Activated CD8-positive, alpha-beta T cell treated with anti-CD3 and anti-CD28 coated beads, Interleukin-2, amount 10 ng/mL, durations not matched to agents 7 days and 5 days (primary cell): ENCODE data around the gene VOPP1. TPM values are rescaled to one million over a fixed set of nuclear protein-coding genes. Genes with fewer than 3 reads are reported as not detected.
A peak's percentile ranks its signal among the peaks of the same experiment; 100 is the strongest.

ENCODE experiments used
- ATAC-seq: fragments of 150-1000 bp; cut with Tn5 transposase; one replicate; pipeline ENCODE4 v1.10.0; 2021; ENCODE audit warnings: moderate library complexity
- CTCF ChIA-PET: fragments of 350-600 bp; sonication (Branson Sonifier 250); formaldehyde crosslinking; loops from one replicate; lab custom pipeline; 2021; ENCODE audit warnings: antibody characterized with exemption; lab: Charles Lee
- POLR2A ChIA-PET: fragments of 350-600 bp; sonication (Branson Sonifier 250); formaldehyde crosslinking; loops from one replicate; lab custom pipeline; 2021; ENCODE audit warnings: antibody characterized with exemption; lab: Charles Lee
- DNase-seq: peaks from one replicate; pipeline ENCODE4 v3.0.0-alpha.2; 2020
- H3K27ac Mint-ChIP-seq: one replicate; pipeline ENCODE4 v1.8.0; 2021; ENCODE audit warnings: mild to moderate bottlenecking, mixed read lengths
- H3K27me3 Mint-ChIP-seq: one replicate; pipeline ENCODE4 v1.8.0; 2021; ENCODE audit warnings: low read depth, mixed read lengths
- H3K36me3 Mint-ChIP-seq: one replicate; pipeline ENCODE4 v1.8.0; 2021; ENCODE audit warnings: low read depth, mixed read lengths
- H3K4me1 Mint-ChIP-seq: one replicate; pipeline ENCODE4 v1.8.0; 2021; ENCODE audit warnings: low read depth, mixed read lengths
- H3K4me3 Mint-ChIP-seq: one replicate; pipeline ENCODE4 v1.8.0; 2021; ENCODE audit warnings: mild to moderate bottlenecking, mixed read lengths
- H3K9me3 Mint-ChIP-seq: one replicate; pipeline ENCODE4 v1.8.0; 2022; ENCODE audit warnings: mixed read lengths; ENCODE audit not compliant: insufficient read depth
- total RNA-seq, 2 experiments: library from RNA; stranded (reverse); gene quantifications; one replicate each; pipeline ENCODE4 v1.2.3, GENCODE V29; 2021

VOPP1 gene
- total RNA-seq, 2 experiments from 2014 or later = 44.5 to 45.3 TPM

DNA sequence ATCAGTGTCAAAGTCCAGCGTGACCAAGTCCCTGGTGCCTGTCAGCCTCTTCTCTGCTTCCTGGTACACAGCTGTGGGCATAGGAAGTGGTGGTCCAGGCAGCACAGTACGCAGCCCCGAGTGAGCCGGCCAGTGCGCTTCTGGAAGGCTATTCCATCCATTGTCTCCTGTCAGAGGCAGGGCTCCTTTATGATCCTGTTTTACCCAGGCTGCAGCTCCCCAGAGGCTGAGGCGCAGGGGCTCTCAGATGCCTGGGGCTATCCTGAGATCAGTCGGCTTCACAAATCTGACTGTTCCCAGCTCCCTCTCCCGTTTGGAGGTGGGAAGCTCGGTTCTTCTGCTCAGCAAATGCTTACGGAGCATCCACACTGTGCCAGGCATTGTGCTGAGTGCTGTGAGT is 136.8 kb downstream of the VOPP1 start:
- H3K27me3 Mint-ChIP-seq = no peaks in the 10 kb centered on the region
- H3K4me1 Mint-ChIP-seq = peaks cover 5% of the 10 kb centered on the region
- DNase-seq = no peak
- ChIA-PET POLR2A (no interaction called here), CTCF (no interaction called here)
- H3K36me3 Mint-ChIP-seq = no peaks in the 10 kb centered on the region
- no peak overlapping the region for H3K27ac Mint-ChIP-seq
- ATAC-seq = no peak
- no peaks in the 10 kb centered on the region for H3K9me3 Mint-ChIP-seq
- no peak overlapping the region for H3K4me3 Mint-ChIP-seq

- Mint-ChIP-seq H3K27me3 (no peaks in the 10 kb centered on the region), H3K9me3 (no peaks in the 10 kb centered on the region), H3K4me3 (no peak overlapping the region), H3K36me3 (no peaks in the 10 kb centered on the region), H3K4me1 (peaks cover 2% of the 10 kb centered on the region), H3K27ac (no peak overlapping the region)
- CTCF ChIA-PET = interaction anchor here (0.6 to 3.6 kb wide), 9 partner anchors 9 to 208 kb away, joined by 3 to 26 read pairs (median 3); no protein-coding TSS in a partner anchor
- DNase-seq (peak; percentile 34), ATAC-seq (no peak)
- POLR2A ChIA-PET = no interaction called here
Measured at GRCh38 chr7:55432939-55433784, 139.1 kb downstream of the VOPP1 start.

- Mint-ChIP-seq H3K36me3 (no peaks in the 10 kb centered on the region), H3K4me3 (no peak overlapping the region), H3K27ac (no peak overlapping the region), H3K4me1 (peaks cover 2% of the 10 kb centered on the region), H3K9me3 (no peaks in the 10 kb centered on the region), H3K27me3 (no peaks in the 10 kb centered on the region)
- POLR2A ChIA-PET = no interaction called here
- DNase-seq (no peak), ATAC-seq (no peak)
- CTCF ChIA-PET = interaction anchor here (0.9 to 3.6 kb wide), 7 partner anchors 20 to 164 kb away, joined by 3 to 26 read pairs (median 3); no protein-coding TSS in a partner anchor
Measured at GRCh38 chr7:55432506-55432905, 139.8 kb downstream of the VOPP1 start.

- H3K4me3 Mint-ChIP-seq = no peak overlapping the region
- ATAC-seq (no peak), DNase-seq (no peak)
- peaks cover 2% of the 10 kb centered on the region for H3K4me1 Mint-ChIP-seq
- no peak overlapping the region for H3K27ac Mint-ChIP-seq
- H3K36me3 Mint-ChIP-seq = no peaks in the 10 kb centered on the region
- H3K9me3 Mint-ChIP-seq = no peaks in the 10 kb centered on the region
- no peaks in the 10 kb centered on the region for H3K27me3 Mint-ChIP-seq
- ChIA-PET CTCF (interaction anchor here (0.8 to 3.6 kb wide), 5 partner anchors 21 to 165 kb away, joined by 3 to 26 read pairs (median 4); no protein-coding TSS in a partner anchor), POLR2A (no interaction called here)
Measured at GRCh38 chr7:55431898-55432297, 140.4 kb downstream of the VOPP1 start.

DNA sequence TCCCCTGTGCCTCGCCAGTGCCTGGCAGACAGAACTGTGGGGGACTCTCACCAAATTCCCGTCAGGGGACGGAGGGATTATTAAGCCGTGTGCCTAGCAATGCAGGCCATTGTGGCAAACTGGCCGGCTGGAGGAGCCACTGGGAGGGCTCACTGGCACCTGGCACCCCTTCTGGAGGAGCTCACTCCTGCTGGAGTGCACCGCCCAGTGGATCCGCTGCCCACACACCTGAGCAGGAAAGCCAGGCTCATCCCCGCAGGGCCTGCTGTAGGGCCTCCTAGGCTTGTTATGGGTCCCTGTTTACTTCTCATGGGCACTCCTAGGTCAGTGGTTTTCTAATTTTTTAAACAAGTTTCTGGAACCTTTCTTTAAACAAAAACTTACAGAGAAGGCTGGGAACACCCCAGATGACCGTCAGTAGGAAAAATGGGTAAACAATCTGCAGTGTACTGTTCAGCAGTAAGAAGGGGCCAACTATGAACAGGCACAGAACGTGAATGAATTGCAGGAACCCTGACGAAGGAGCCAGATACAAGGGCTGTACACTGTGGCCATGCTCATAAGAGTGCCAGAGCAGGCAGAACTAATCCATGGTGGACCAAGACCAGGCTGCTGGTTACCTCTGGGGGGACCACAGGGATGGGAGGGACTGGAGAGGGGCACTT is 142.3 kb downstream of the VOPP1 start:
- Mint-ChIP-seq H3K36me3 (peaks cover 5% of the 10 kb centered on the region), H3K27ac (no peak overlapping the region), H3K4me3 (no peak overlapping the region), H3K9me3 (no peaks in the 10 kb centered on the region), H3K4me1 (peaks cover 2% of the 10 kb centered on the region), H3K27me3 (no peaks in the 10 kb centered on the region)
- CTCF ChIA-PET = interaction anchor here (1.6 kb wide), 1 partner anchor 15 kb away, joined by 4 read pairs; no protein-coding TSS in a partner anchor
- POLR2A ChIA-PET = no interaction called here
- ATAC-seq (no peak), DNase-seq (no peak)

GRCh38 chr7:55427800-55428199 is 144.5 kb downstream of the VOPP1 start:
- CTCF ChIA-PET = interaction anchor here (1.8 kb wide), 1 partner anchor 12 kb away, joined by 8 read pairs; no protein-coding TSS in a partner anchor

DNA sequence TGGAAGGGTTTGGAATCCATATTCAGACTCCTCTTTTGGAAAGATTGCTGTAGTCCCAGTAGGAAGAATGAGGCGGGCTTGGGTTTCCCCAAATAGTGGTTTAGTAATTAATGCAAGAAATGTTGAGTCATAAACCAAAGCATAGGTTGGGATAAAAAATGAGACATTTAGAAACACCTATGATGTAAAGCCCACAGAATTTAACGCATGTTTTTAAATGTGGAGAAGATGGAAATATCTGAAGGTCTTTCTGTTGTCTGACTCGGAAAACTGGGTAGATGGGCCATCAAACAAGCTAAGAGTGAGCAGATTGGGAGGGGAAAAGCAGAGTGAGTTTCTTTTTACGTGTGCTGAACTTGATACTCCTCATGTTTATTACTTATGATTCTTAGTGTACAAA is 145.0 kb downstream of the VOPP1 start:
- Mint-ChIP-seq H3K4me1 (no peaks in the 10 kb centered on the region), H3K4me3 (no peak overlapping the region), H3K36me3 (peaks cover 5% of the 10 kb centered on the region), H3K9me3 (no peaks in the 10 kb centered on the region), H3K27ac (no peak overlapping the region), H3K27me3 (no peaks in the 10 kb centered on the region)
- DNase-seq (no peak), ATAC-seq (no peak)
- ChIA-PET CTCF (interaction anchor here (1.8 kb wide), 1 partner anchor 12 kb away, joined by 8 read pairs; no protein-coding TSS in a partner anchor), POLR2A (no interaction called here)

More at GRCh38 chr7:55427800-55428199, 144.5 kb downstream of the VOPP1 start:
- DNase-seq (no peak), ATAC-seq (no peak)
- no peaks in the 10 kb centered on the region for H3K27me3 Mint-ChIP-seq
- POLR2A ChIA-PET = no interaction called here
- H3K9me3 Mint-ChIP-seq = no peaks in the 10 kb centered on the region
- no peak overlapping the region for H3K4me3 Mint-ChIP-seq
- peaks cover 5% of the 10 kb centered on the region for H3K36me3 Mint-ChIP-seq
- no peak overlapping the region for H3K27ac Mint-ChIP-seq
- H3K4me1 Mint-ChIP-seq = no peaks in the 10 kb centered on the region

GRCh38 chr7:55426676-55427075 is 145.6 kb downstream of the VOPP1 start:
- peaks cover 5% of the 10 kb centered on the region for H3K36me3 Mint-ChIP-seq
- ATAC-seq (no peak), DNase-seq (no peak)
- no peak overlapping the region for H3K27ac Mint-ChIP-seq
- no peaks in the 10 kb centered on the region for H3K27me3 Mint-ChIP-seq
- ChIA-PET CTCF (interaction anchor here (1.8 kb wide), 1 partner anchor 11 kb away, joined by 8 read pairs; no protein-coding TSS in a partner anchor), POLR2A (no interaction called here)
- no peaks in the 10 kb centered on the region for H3K4me1 Mint-ChIP-seq
- H3K9me3 Mint-ChIP-seq = no peaks in the 10 kb centered on the region
- H3K4me3 Mint-ChIP-seq = no peak overlapping the region

DNA sequence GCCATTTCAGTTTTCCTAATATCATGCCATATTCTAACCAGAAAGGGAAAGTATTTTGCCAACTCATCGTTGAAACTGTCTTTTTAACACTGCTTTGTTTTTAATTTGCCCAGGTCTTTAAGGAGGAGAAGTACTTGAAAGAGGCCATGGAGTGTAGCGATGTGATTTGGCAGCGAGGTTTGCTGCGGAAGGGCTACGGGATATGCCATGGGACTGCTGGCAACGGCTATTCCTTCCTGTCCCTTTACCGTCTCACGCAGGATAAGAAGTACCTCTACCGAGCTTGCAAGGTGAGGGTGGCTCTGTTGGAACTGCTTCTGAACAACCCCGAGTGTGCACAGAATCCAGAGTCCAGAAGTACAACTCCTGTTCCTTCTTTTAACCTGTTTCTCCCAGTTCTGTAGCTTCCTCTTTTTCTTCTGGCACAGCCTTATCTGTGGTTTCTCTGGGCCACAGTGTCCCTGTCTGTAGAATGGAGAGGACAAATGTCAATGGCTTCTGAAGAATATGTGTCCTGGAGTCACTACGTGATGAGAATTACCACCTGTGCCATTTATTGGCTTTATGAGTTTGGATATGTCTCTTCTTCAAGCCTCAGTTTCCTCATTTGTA is 147.1 kb downstream of the VOPP1 start:
- ChIA-PET POLR2A (no interaction called here), CTCF (interaction anchor here (1.4 kb wide), 1 partner anchor 145 kb away, joined by 3 read pairs; no protein-coding TSS in a partner anchor)
- DNase-seq = no peak
- Mint-ChIP-seq H3K27ac (no peak overlapping the region), H3K27me3 (no peaks in the 10 kb centered on the region), H3K4me1 (no peaks in the 10 kb centered on the region), H3K4me3 (no peak overlapping the region), H3K9me3 (no peaks in the 10 kb centered on the region), H3K36me3 (peaks cover 5% of the 10 kb centered on the region)
- ATAC-seq = no peak

DNA sequence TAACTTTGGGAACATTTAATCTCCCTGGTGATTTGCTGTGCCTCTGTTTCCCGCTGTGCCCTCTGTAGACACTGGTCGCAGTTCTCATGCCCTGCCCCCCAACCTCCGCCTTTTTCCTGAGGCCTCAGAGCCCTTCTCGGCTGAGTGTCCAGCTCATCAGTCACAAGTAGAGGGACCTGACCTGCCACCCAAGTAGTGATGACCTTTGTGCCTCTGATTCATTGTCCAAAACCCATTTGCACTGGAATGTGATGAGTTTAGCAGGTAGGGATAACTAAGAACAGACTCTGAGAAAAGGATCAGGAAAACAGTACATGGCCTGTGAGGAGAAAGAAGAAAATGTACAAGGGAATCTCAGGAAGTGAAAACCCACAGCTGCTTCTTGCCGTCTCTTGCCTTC is 148.4 kb downstream of the VOPP1 start:
- CTCF ChIA-PET = interaction anchor here (1.0 to 1.7 kb wide), 3 partner anchors 9 to 175 kb away, joined by 3 to 7 read pairs (median 3); no protein-coding TSS in a partner anchor
- Mint-ChIP-seq H3K27me3 (no peaks in the 10 kb centered on the region), H3K4me1 (no peaks in the 10 kb centered on the region), H3K36me3 (peaks cover 5% of the 10 kb centered on the region), H3K9me3 (no peaks in the 10 kb centered on the region), H3K4me3 (no peak overlapping the region), H3K27ac (no peak overlapping the region)
- DNase-seq (no peak), ATAC-seq (no peak)
- POLR2A ChIA-PET = no interaction called here

GRCh38 chr7:55423277-55423711 is 149.0 kb downstream of the VOPP1 start:
- H3K9me3 Mint-ChIP-seq = no peaks in the 10 kb centered on the region
- H3K4me3 Mint-ChIP-seq = no peak overlapping the region
- ChIA-PET CTCF (interaction anchor here (1.0 to 1.7 kb wide), 3 partner anchors 8 to 175 kb away, joined by 3 to 7 read pairs (median 3); no protein-coding TSS in a partner anchor), POLR2A (interaction anchor here (0.6 kb wide), 1 partner anchor 148 kb away, joined by 3 read pairs; no protein-coding TSS in a partner anchor)
- no peaks in the 10 kb centered on the region for H3K4me1 Mint-ChIP-seq
- H3K27me3 Mint-ChIP-seq = no peaks in the 10 kb centered on the region
- ATAC-seq (no peak), DNase-seq (no peak)
- peaks cover 5% of the 10 kb centered on the region for H3K36me3 Mint-ChIP-seq
- no peak overlapping the region for H3K27ac Mint-ChIP-seq
